ENCODE measurements around the gene AP3M1. TPM values are rescaled to one million over a fixed set of nuclear protein-coding genes. Genes with fewer than 3 reads are reported as not detected.

The AP3M1 gene
- polyA plus RNA-seq, 4 donors: 9.7 to 40.8 (median 13.8) TPM

DNA sequence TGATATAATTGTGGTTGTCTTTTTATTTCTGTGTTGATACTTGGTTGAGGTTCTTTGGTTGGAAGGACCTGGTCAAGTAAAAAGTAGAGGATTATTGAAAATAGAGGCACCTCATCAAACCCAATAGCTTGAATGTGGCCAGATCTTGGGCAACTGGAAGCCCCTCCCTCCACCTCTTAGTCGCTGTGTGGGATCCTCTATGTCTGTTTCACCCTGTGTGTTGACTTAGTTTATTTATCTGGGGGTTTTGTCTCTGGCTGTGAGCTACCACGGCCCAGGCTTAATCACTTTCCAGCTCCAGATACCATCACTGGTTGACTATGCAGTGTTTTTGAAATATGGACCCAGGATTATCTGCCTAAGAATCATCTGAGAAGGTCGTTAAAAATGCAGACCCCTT lies 58.3 kb downstream of the AP3M1 start:
- 86 to 94% (median 94%) methylated on average over 3 of the region's 3 CpGs for WGBS, 3 donors
- H3K4me1 ChIP-seq (ENCODE audit: control insufficient read depth in 3 of 3, insufficient read depth in 2 of 3, low read depth in 1 of 3, low read length in 2 of 3): no peaks in the 10 kb centered on the region
- no peak for FAIRE-seq
- no peaks in the 10 kb centered on the region for H3K27me3 ChIP-seq (ENCODE audit: control insufficient read depth in 3 of 3, insufficient read depth in 3 of 3, low read length in 3 of 3)
- peaks cover 11 to 40% (median 23%) of the 10 kb centered on the region in 3 donors for H3K36me3 ChIP-seq (ENCODE audit: control insufficient read depth in 3 of 3, insufficient read depth in 2 of 3, low read depth in 1 of 3, low read length in 3 of 3)
- H3K9me3 ChIP-seq (ENCODE audit: control insufficient read depth in 2 of 2, insufficient read depth in 1 of 2, low read depth in 1 of 2, low read length in 1 of 2): no peaks in the 10 kb centered on the region
- H3K27ac ChIP-seq (ENCODE audit: low read depth in 1 of 3, low read length in 2 of 3): no peak overlapping the region
- H3K4me3 ChIP-seq (ENCODE audit: low read depth in 1 of 3, low read length in 3 of 3): no peak overlapping the region
- no peak for DNase-seq

GRCh38 chr10:74088722-74089121 lies 61.9 kb downstream of the AP3M1 start:
- Histone ChIP-seq H3K36me3 (ENCODE audit: control insufficient read depth in 3 of 3, insufficient read depth in 2 of 3, low read depth in 1 of 3, low read length in 3 of 3) (peaks cover 0 to 26% (median 8%) of the 10 kb centered on the region in 3 donors), H3K9me3 (ENCODE audit: control insufficient read depth in 2 of 2, insufficient read depth in 1 of 2, low read depth in 1 of 2, low read length in 1 of 2) (no peaks in the 10 kb centered on the region), H3K4me1 (ENCODE audit: control insufficient read depth in 3 of 3, insufficient read depth in 2 of 3, low read depth in 1 of 3, low read length in 2 of 3) (no peaks in the 10 kb centered on the region), H3K27me3 (ENCODE audit: control insufficient read depth in 3 of 3, insufficient read depth in 3 of 3, low read length in 3 of 3) (no peaks in the 10 kb centered on the region), H3K27ac (ENCODE audit: low read depth in 1 of 3, low read length in 2 of 3) (no peak overlapping the region), H3K4me3 (ENCODE audit: low read depth in 1 of 3, low read length in 3 of 3) (no peak overlapping the region)
- no peak for DNase-seq
- WGBS, 3 donors: 47 to 77% (median 59%) methylated on average over 3 of the region's 3 CpGs
- FAIRE-seq: no peak

GRCh38 chr10:74086317-74086716 lies 64.3 kb downstream of the AP3M1 start:
- peaks cover 2 to 14% (median 5%) of the 10 kb centered on the region in 3 donors for H3K36me3 ChIP-seq (ENCODE audit: control insufficient read depth in 3 of 3, insufficient read depth in 2 of 3, low read depth in 1 of 3, low read length in 3 of 3)
- H3K27me3 ChIP-seq (ENCODE audit: control insufficient read depth in 3 of 3, insufficient read depth in 3 of 3, low read length in 3 of 3): no peaks in the 10 kb centered on the region
- no peak for DNase-seq
- H3K9me3 ChIP-seq (ENCODE audit: control insufficient read depth in 2 of 2, insufficient read depth in 1 of 2, low read depth in 1 of 2, low read length in 1 of 2): no peaks in the 10 kb centered on the region
- 92 to 100% (median 96%) methylated on average over 2 of the region's 2 CpGs for WGBS, 3 donors
- FAIRE-seq: no peak
- H3K4me3 ChIP-seq (ENCODE audit: low read depth in 1 of 3, low read length in 3 of 3): no peak overlapping the region
- H3K4me1 ChIP-seq (ENCODE audit: control insufficient read depth in 3 of 3, insufficient read depth in 2 of 3, low read depth in 1 of 3, low read length in 2 of 3): no peaks in the 10 kb centered on the region
- H3K27ac ChIP-seq (ENCODE audit: low read depth in 1 of 3, low read length in 2 of 3): no peak overlapping the region

DNA sequence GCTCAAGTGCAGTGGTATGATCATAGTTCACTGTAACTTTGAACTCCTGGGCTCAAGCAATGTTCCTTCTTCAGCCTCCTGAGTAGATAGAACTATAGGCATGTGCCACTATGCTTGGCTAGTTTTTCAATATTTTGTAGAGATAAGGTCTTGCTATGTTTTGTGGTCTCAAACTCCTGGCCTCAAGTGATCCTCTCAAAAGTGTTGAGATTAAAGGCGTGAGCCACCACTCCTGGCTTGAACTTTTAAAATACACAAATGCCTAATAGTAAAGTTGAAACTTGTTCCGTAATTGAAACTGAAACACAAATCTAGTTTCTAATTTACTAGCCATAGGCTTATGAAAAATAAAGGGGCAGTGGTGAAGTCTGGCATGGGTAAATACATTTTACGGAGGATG lies 65.7 kb downstream of the AP3M1 start:
- Histone ChIP-seq H3K36me3 (ENCODE audit: control insufficient read depth in 3 of 3, insufficient read depth in 2 of 3, low read depth in 1 of 3, low read length in 3 of 3) (peaks cover 2 to 11% (median 5%) of the 10 kb centered on the region in 3 donors), H3K27me3 (ENCODE audit: control insufficient read depth in 3 of 3, insufficient read depth in 3 of 3, low read length in 3 of 3) (no peaks in the 10 kb centered on the region), H3K9me3 (ENCODE audit: control insufficient read depth in 2 of 2, insufficient read depth in 1 of 2, low read depth in 1 of 2, low read length in 1 of 2) (no peaks in the 10 kb centered on the region), H3K27ac (ENCODE audit: low read depth in 1 of 3, low read length in 2 of 3) (peak overlapping the region in 1 of 3 donors; percentile 45), H3K4me3 (ENCODE audit: low read depth in 1 of 3, low read length in 3 of 3) (no peak overlapping the region), H3K4me1 (ENCODE audit: control insufficient read depth in 3 of 3, insufficient read depth in 2 of 3, low read depth in 1 of 3, low read length in 2 of 3) (peaks cover 0 to 2% (median 0%) of the 10 kb centered on the region in 3 donors)
- 56 to 85% (median 62%) methylated on average over 3 of the region's 3 CpGs for WGBS, 3 donors
- no peak for FAIRE-seq
- DNase-seq: no peak

- 73 to 84% (median 79%) methylated on average over 2 of the region's 2 CpGs for WGBS, 3 donors
- FAIRE-seq (no peak), DNase-seq (no peak)
- peaks cover 2 to 9% (median 3%) of the 10 kb centered on the region in 3 donors for H3K36me3 ChIP-seq (ENCODE audit: control insufficient read depth in 3 of 3, insufficient read depth in 2 of 3, low read depth in 1 of 3, low read length in 3 of 3)
- H3K4me1 ChIP-seq (ENCODE audit: control insufficient read depth in 3 of 3, insufficient read depth in 2 of 3, low read depth in 1 of 3, low read length in 2 of 3): peaks cover 0 to 2% (median 0%) of the 10 kb centered on the region in 3 donors
- H3K4me3 ChIP-seq (ENCODE audit: low read depth in 1 of 3, low read length in 3 of 3): no peak overlapping the region
- H3K27me3 ChIP-seq (ENCODE audit: control insufficient read depth in 3 of 3, insufficient read depth in 3 of 3, low read length in 3 of 3): no peaks in the 10 kb centered on the region
- no peak overlapping the region for H3K27ac ChIP-seq (ENCODE audit: low read depth in 1 of 3, low read length in 2 of 3)
- no peaks in the 10 kb centered on the region for H3K9me3 ChIP-seq (ENCODE audit: control insufficient read depth in 2 of 2, insufficient read depth in 1 of 2, low read depth in 1 of 2, low read length in 1 of 2)
Measured at GRCh38 chr10:74083304-74083703, 67.3 kb downstream of the AP3M1 start.

GRCh38 chr10:74081941-74082718 lies 68.5 kb downstream of the AP3M1 start:
- FAIRE-seq: no peak
- Histone ChIP-seq H3K27me3 (ENCODE audit: control insufficient read depth in 3 of 3, insufficient read depth in 3 of 3, low read length in 3 of 3) (no peaks in the 10 kb centered on the region), H3K9me3 (ENCODE audit: control insufficient read depth in 2 of 2, insufficient read depth in 1 of 2, low read depth in 1 of 2, low read length in 1 of 2) (no peaks in the 10 kb centered on the region), H3K36me3 (ENCODE audit: control insufficient read depth in 3 of 3, insufficient read depth in 2 of 3, low read depth in 1 of 3, low read length in 3 of 3) (peaks cover 0 to 9% (median 2%) of the 10 kb centered on the region in 3 donors), H3K27ac (ENCODE audit: low read depth in 1 of 3, low read length in 2 of 3) (no peak overlapping the region), H3K4me1 (ENCODE audit: control insufficient read depth in 3 of 3, insufficient read depth in 2 of 3, low read depth in 1 of 3, low read length in 2 of 3) (peaks cover 0 to 6% (median 0%) of the 10 kb centered on the region in 3 donors), H3K4me3 (ENCODE audit: low read depth in 1 of 3, low read length in 3 of 3) (no peak overlapping the region)
- 65 to 73% (median 68%) methylated on average over 5 of the region's 5 CpGs for WGBS, 3 donors
- no peak for DNase-seq

GRCh38 chr10:74081192-74081803 lies 69.3 kb downstream of the AP3M1 start:
- Histone ChIP-seq H3K27ac (ENCODE audit: low read depth in 1 of 3, low read length in 2 of 3) (no peak overlapping the region), H3K36me3 (ENCODE audit: control insufficient read depth in 3 of 3, insufficient read depth in 2 of 3, low read depth in 1 of 3, low read length in 3 of 3) (peaks cover 2 to 9% (median 2%) of the 10 kb centered on the region in 3 donors), H3K9me3 (ENCODE audit: control insufficient read depth in 2 of 2, insufficient read depth in 1 of 2, low read depth in 1 of 2, low read length in 1 of 2) (no peaks in the 10 kb centered on the region), H3K4me3 (ENCODE audit: low read depth in 1 of 3, low read length in 3 of 3) (no peak overlapping the region), H3K27me3 (ENCODE audit: control insufficient read depth in 3 of 3, insufficient read depth in 3 of 3, low read length in 3 of 3) (no peaks in the 10 kb centered on the region), H3K4me1 (ENCODE audit: control insufficient read depth in 3 of 3, insufficient read depth in 2 of 3, low read depth in 1 of 3, low read length in 2 of 3) (peaks cover 0 to 6% (median 0%) of the 10 kb centered on the region in 3 donors)
- WGBS, 3 donors: 39 to 52% (median 45%) methylated on average over 4 of the region's 4 CpGs
- DNase-seq: peak; percentile 60 to 67
- no peak for FAIRE-seq

- H3K27me3 ChIP-seq (ENCODE audit: control insufficient read depth in 3 of 3, insufficient read depth in 3 of 3, low read length in 3 of 3): no peaks in the 10 kb centered on the region
- H3K4me1 ChIP-seq (ENCODE audit: control insufficient read depth in 3 of 3, insufficient read depth in 2 of 3, low read depth in 1 of 3, low read length in 2 of 3): peaks cover 0 to 6% (median 0%) of the 10 kb centered on the region in 3 donors
- no peaks in the 10 kb centered on the region for H3K9me3 ChIP-seq (ENCODE audit: control insufficient read depth in 2 of 2, insufficient read depth in 1 of 2, low read depth in 1 of 2, low read length in 1 of 2)
- FAIRE-seq (no peak), DNase-seq (no peak)
- no peak overlapping the region for H3K4me3 ChIP-seq (ENCODE audit: low read depth in 1 of 3, low read length in 3 of 3)
- WGBS, 3 donors: 57 to 65% (median 58%) methylated on average over 2 of the region's 2 CpGs
- peaks cover 2 to 13% (median 7%) of the 10 kb centered on the region in 3 donors for H3K36me3 ChIP-seq (ENCODE audit: control insufficient read depth in 3 of 3, insufficient read depth in 2 of 3, low read depth in 1 of 3, low read length in 3 of 3)
- no peak overlapping the region for H3K27ac ChIP-seq (ENCODE audit: low read depth in 1 of 3, low read length in 2 of 3)
Measured at GRCh38 chr10:74079936-74080590, 70.6 kb downstream of the AP3M1 start.

Data from small intestine (tissue), 7 donors.